ENCODE measurements around the gene SLC1A5.

- TF ChIP-seq POLR2A (IDR thresholded peaks at IDR 0.05; ENCODE audit: low read depth, low read length) (no peak), TAF1 (IDR thresholded peaks at IDR 0.05; ENCODE audit: borderline replicate concordance, low read depth, low read length) (no peak), POLR2AphosphoS5 (IDR thresholded peaks at IDR 0.05; ENCODE audit: low read depth, low read length) (no peak)
Observed at GRCh38 chr19:46798713-46799112, 10.3 kb upstream of the SLC1A5 start.
